Left renal pelvis (tissue), 4 donors: ENCODE results near the gene BEST3. TPM values are rescaled to one million over a fixed set of nuclear protein-coding genes. Genes with fewer than 3 reads are reported as not detected.

Experiments used
- DNase-seq, 4 donors: peaks; one replicate each; pipeline ENCODE4 v3.0.0-alpha.2; 2013; ENCODE audit warnings: low read depth in 4 of 4, low spot score in 3 of 4
- polyA plus RNA-seq, 4 donors: library from polyadenylated mRNA; unstranded; fragments of 120-200 nt; gene quantifications; one replicate each; pipeline ENCODE4 v1.2.1, GENCODE V29; 2013; ENCODE audit not compliant: insufficient read length in 4 of 4

BEST3 gene
- polyA plus RNA-seq, 4 donors, result 0.06 to 0.46 (median 0.30) TPM

DNA sequence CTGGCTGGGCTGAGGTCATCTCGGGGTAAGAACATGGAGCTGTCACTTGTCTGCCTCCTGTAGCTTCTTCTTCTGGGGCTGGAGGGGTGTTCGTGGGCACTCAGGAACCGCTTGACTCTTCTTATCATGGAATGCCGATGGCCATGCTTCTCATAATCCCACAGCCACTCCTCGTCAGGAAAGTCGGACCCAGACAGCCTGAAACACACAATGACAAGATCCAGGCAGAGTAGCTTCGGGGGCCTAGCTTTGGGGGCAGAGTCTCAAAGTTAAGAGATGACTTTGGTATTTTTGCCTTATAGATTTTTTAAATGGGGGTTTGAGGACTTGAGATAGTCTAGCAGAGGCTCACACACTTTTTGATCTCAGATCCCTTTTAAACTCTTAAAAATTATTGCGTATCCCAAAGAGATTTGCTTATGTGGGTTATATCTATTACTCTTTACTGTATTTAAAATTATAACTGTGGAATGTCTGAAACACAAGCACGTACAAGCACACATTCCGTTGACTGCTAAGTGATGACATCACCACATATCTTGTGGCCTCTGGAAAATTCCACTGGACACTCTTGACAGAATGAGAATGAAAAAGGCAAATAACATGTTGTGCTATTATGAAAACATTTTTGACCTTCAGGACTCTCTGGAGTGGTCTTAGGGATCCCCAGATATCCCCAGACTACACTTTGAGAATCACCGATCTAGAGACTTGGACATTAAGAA is 43.3 kb downstream of the BEST3 start:
- DNase-seq, result no peak

DNA sequence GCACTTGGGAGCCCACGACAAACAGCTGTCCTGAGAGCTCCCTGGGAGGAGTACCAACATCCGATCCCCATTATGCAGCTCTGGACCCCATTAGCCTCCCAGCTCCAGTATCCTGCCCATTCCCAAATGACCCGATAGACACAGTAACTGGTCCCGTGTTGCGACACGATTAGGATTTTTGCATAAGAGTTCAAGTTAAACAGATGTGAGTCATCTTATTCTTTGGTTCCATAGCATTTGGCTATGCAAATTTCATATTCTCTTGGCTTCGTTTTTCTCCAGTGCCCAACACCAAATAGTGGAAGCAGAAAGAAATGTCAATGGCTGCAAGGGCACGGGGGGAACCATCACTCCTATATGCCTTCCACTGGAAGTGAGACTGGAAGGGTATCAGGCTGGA is 45.4 kb downstream of the BEST3 start:
- DNase-seq, result no peak

- no peak for DNase-seq
These were observed 47.2 kb downstream of the BEST3 start for GRCh38 chr12:69651922-69652321.

GRCh38 chr12:69649529-69649928 is 49.6 kb downstream of the BEST3 start:
- DNase-seq, result no peak

DNA sequence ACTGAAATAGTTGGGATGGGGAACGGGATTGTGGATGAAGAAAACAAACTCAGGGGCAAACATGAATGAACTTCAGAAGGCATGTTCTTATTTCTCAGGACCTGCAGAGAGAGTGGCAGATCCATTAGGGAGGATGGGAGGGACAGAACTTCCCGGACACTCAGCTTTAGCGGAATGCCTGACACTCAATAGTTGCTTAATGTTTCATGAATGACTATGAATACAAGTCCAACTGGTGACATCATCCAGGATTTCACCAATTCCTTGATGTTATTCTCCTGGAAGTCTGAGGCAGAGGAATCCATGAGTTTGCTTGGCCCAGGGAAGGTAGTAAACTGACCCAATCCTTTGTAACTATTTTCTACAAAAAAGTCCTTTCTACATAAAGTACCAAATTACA is 50.6 kb downstream of the BEST3 start:
- no peak for DNase-seq

GRCh38 chr12:69647178-69647577 is 51.9 kb downstream of the BEST3 start:
- no peak for DNase-seq

DNA sequence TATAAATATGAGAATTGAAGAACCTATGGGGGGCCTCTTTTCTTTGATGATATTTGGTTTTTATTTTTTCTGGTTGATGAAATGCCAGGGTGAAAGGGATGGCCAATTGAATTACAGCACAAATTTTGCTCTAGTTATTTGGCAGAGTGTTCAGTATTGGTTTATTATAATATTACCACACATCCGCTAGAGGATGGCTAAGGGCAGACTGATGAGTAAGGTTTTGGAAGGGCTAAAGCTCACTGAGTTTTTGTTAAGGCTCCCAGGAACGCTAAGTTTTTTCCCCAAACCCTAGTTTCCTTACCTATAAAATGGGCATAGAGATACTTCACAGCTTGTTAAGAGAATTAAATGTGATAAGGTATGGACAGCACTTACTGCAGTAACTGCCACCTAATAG is 54.1 kb downstream of the BEST3 start:
- no peak for DNase-seq

GRCh38 chr12:69644511-69644910 is 54.6 kb downstream of the BEST3 start:
- no peak for DNase-seq

- no peak for DNase-seq
These were observed 56.6 kb downstream of the BEST3 start for GRCh38 chr12:69642531-69642930.

DNA sequence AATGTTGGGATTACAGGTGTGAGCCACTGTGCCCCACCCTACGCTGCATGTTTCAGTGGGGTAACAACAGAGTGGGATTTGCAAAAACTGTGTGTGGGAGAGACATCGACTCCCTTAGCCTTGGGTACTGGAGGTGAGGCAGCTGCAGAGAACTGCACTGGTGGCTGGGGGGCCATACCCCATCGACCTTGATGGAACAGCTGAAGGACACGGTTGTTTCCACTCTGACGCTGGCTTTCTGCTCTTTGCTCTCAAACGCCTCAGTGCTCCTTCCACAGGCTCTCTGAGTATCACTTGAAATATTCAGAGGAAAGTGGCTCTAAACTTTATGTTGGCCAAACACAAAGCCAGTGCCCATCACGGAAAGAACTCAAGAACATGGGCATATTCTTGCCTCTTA is 57.6 kb downstream of the BEST3 start:
- DNase-seq, result no peak

DNA sequence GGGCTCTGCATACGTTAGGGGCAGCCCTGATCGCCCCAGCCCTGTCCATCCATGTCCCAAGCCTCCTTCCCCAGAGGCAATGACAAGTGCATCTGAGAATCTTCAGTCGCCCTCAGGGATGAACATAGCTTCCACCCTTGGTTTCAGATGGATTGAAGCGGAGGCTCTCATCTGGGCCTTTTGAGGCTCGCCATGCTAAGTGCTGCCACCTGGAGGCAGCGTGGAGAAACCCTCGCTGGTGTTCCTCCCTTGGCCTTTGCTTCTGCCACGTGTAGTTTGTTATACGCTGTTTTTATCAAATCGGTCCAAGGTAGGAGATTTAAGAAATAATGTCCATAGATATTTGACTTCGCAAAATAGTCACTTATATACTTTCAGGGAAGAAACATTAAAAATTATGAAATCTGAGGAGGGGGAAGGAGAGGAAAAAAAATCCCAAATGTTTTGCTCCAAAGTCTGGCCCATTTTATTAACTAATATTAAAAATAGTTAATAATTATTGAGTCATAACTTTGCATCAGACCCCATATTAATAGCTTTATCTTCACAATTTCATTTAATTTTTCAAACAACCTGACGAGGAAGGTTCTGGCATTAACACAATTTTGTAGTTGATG is 59.6 kb downstream of the BEST3 start:
- peak in 2 of 4 donors; percentile 10 to 33 for DNase-seq

GRCh38 chr12:69633061-69633460 is 66.0 kb downstream of the BEST3 start:
- DNase-seq, result no peak

- no peak for DNase-seq
These were observed 68.9 kb downstream of the BEST3 start for GRCh38 chr12:69630191-69630590.

- no peak for DNase-seq
These were observed 71.6 kb downstream of the BEST3 start for GRCh38 chr12:69627501-69627900.

DNA sequence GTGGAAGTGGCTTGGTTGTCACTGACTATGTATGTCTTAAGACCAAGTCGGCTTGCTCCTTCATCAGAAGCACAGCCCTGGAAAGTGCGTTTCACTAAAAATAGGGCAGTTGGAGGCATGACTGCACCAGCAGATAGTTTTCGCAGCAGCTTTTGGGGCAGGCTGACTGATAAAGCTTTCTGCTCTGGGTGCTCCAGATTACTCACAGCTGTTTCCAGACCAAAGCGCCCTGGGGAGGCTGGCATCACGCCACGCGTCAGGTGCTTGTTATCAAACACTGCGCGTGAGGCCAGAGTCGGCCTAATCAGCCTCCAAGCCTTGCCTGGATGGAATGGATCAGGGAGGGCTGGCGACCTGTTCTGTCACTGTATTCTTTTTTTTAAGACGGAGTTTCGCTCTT is 75.1 kb downstream of the BEST3 start:
- no peak for DNase-seq

GRCh38 chr12:69621551-69621950 is 77.6 kb downstream of the BEST3 start:
- DNase-seq, result no peak

- no peak for DNase-seq
These were observed 78.2 kb downstream of the BEST3 start for GRCh38 chr12:69620921-69621320.

DNA sequence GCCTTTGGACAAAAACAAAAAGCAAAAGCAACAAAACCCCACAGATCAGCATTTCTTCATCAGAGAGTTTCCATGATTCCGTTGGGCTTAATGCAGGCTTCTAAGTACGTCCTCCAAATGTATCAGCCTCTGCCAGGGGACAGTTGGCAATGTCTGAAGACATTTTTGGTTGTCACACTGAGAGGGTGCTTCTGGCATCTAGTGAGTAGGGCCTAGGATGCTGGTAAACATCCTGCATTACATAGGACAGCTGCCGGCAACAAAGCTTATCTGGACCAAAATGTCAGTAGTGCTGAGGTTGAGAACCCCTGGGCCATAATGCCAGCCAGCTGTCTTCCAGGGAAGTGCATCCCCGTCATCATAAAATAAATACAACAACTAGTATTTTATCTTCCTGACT is 79.0 kb downstream of the BEST3 start:
- no peak for DNase-seq

DNA sequence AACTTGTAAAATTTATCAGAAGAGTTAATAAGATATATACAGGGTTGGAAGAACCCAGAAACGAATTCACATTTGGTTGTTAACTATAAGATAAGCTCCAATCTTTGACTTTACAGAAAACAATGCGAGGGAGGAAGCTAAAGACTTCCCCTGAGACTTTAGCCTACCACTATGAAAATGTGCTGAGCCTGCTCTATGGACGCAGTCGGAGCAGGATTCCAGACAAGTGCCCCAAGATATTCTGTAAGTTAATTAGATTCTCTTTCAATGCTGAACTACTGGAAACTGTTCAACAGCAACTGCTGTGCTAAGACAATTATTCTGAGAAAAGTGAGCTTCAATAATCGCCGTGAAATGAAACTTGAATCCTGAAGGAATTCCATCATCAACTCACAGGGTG is 80.1 kb downstream of the BEST3 start:
- DNase-seq, result no peak

- DNase-seq, result no peak
These were observed 83.1 kb downstream of the BEST3 start for GRCh38 chr12:69616025-69616424.

DNA sequence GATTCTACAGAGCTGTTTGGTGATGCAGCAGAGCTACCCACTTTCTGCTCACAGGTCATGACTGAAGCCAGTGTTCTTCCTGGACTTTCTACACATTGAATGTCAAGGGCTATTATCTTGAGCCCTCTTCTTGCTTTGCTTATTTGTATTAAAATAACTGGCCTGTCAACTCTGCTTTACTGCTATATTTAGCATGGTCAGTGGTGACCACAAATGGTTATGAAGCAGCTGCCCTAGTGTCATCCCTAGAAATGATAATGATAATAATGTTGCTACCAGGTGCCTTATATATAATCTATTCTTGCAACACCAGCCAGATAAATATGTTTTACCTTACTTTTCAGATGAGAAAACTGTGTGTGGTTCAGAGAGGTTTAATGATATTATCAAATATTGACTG is 85.8 kb downstream of the BEST3 start:
- no peak for DNase-seq

- DNase-seq, result no peak
These were observed 88.4 kb downstream of the BEST3 start, which contains the start of gene LRRC10 for GRCh38 chr12:69610729-69611128. TSS of gene LRRC10 (minus strand) at chr12:69610907. CDS start at chr12:69610838, 69 bp downstream.
